ENCODE measurements around the gene P4HB.

The P4HB gene

DNA sequence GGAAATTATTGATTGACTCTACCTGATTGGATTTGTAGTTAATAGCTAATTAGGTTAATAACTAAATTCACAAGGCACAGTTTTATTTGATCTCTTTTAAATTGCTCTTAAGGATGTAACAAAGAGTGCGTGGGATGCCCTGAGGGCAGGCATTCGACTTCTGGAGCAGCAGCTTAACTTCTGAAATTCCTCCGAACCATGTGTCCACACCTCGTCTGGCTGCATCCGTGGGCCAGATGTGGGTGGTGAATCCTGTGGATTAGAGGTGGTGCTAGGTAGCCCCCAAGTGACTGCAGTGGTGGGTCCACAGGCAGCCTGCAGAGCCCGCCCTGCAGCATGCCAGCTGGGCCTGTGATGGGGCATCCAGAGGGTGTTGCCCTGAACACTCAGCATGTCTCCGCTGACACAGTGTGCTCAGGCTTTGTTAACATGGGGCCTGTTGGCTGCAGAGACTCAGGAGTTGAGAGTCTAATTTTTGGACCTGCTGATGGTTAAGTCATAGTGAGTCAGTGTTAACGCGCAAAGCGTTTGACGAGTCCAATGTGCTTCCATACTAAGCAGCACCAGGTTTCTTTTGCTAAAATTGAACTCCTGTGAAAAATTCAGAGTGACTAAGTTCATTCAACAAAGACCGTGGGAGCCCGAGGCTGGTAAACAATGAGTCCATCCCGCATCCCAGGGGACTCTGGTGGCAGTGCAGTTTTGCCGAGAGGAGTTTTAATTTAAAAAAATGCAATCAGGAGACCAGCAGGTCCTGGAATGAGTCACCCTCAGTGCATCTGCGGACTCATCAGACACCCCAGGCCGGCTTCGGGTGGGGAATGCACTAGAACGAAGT is 37.9 kb upstream of the P4HB start:
- no peak for DNase-seq (ENCODE audit: extremely low read depth in 1 of 2, low read depth in 1 of 2)

DNA sequence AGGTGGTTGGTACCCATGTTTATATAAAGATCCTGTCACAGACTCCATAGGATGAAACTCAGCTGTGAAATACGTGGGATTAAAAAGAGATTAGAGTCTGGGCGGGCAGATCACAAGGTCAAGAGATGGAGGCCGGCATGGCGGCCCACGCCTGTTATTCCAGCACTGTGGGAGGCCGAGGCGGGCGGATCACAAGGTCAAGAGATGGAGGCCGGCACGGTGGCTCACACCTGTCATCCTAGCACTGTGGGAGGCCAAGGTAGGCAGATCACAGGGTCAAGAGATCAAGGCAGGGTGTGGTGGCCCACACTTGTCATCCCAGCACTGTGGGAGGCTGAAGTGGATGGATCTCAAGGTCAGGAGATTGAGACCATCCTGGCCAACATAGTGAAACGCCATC is 35.1 kb upstream of the P4HB start:
- no peak for DNase-seq (ENCODE audit: extremely low read depth in 1 of 2, low read depth in 1 of 2)

DNA sequence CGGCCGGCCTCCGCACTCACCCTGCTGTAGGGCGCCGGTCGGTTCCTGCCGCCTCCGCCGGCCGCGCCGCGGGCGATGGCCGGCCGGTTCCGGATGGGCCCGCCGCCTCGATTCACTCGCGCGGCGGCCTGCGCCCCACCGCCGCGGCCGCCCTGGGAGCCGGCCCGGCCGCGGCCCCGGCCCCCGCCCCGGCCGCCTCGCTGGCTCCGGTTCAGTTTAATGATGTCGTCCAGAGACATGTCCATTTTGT is 30.9 kb upstream of the P4HB start:
- no peak for DNase-seq (ENCODE audit: extremely low read depth in 1 of 2, low read depth in 1 of 2)

DNA sequence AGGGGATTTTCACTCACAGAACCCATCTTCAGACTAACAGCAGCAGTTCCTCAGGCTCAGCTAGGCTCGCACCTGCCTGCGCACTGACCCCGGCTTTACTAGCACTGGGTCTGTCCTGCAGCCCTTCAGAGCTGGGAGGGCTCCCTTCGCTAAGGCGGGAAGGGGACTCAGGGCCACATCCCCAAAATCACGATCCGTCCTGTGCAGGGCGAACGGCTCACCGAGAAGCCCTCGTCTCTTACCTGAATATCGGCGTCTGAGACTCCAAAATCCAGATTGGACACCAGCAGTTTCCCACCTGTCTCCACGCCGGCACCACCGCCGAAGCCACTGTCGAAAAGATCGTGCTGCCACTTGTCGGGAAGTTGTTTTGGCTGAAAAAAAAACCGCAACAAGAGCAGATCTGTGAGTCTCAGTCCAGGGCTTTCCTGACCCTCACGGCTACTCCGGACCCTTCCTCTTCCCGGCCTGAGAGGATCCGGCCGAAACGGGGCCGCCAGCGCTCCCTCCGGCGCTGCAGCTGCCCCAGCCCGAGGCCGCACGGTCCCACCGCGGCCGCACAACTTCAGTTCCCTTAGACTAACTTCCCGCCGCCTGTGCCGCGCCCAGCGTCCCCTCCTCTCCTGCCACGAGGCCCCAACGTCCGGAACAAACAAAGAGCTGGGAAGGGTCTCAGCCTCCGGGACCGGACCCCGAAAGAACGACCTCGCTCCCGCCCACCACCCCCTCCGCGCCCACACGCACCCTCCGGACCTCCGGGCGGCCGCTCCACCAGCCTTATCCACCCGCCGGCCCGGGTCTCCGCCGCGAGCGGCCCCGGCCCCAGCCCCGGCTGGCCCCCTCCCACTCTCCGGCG is 30.3 kb upstream of the P4HB start:
- DNase-seq (ENCODE audit: extremely low read depth in 1 of 2, low read depth in 1 of 2) = no peak

DNA sequence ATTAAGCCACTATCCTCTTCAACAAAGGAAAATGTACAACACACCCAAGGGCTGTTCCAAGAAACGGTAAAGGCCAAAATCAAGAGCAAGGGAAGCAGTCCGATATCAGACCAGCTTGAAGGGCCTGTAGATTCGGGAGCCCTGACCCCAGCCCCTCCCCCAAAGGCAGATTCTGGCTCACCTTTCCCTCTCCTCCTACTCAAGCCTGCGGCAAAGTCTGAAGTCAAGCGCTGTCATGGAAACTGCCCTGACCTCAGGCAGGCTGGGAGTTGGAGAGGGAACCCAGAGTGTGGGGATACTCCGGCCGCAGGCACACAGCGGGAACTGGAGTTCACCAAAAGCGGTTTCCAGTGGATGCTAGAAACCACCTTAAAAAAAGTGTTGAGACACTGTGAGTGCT is 29.3 kb upstream of the P4HB start:
- no peak for DNase-seq (ENCODE audit: extremely low read depth in 1 of 2, low read depth in 1 of 2)

DNA sequence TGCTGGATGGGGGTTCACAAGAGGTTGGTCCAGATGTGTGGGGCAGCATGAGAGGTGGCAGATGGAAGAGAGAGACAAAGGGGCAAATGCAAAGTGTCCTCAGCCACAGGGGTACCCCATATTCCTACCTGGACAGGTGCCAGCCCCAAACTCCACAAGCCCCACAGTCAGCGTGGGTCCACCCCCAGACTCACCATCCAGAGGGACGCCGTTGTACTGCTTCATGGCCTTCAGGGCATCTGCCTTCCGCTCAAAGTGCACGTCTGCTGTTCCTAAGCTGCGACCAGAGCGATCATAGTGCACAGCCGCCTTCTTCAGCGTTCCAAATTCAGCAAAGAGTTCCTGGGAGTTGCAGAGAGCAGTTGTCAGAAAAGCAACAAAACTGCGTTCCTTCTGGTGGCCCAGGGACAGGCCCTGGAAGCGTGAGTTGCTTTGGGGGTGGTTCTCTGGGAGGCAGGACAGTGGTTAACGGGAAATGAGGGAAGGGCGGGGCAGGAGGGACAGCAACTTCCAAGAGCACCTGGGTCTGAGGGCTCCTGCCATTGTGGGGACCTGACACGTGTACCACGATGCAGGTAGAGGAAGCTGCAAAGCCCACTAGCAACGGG is 28.8 kb upstream of the P4HB start:
- DNase-seq (ENCODE audit: extremely low read depth in 1 of 2, low read depth in 1 of 2) = no peak

DNA sequence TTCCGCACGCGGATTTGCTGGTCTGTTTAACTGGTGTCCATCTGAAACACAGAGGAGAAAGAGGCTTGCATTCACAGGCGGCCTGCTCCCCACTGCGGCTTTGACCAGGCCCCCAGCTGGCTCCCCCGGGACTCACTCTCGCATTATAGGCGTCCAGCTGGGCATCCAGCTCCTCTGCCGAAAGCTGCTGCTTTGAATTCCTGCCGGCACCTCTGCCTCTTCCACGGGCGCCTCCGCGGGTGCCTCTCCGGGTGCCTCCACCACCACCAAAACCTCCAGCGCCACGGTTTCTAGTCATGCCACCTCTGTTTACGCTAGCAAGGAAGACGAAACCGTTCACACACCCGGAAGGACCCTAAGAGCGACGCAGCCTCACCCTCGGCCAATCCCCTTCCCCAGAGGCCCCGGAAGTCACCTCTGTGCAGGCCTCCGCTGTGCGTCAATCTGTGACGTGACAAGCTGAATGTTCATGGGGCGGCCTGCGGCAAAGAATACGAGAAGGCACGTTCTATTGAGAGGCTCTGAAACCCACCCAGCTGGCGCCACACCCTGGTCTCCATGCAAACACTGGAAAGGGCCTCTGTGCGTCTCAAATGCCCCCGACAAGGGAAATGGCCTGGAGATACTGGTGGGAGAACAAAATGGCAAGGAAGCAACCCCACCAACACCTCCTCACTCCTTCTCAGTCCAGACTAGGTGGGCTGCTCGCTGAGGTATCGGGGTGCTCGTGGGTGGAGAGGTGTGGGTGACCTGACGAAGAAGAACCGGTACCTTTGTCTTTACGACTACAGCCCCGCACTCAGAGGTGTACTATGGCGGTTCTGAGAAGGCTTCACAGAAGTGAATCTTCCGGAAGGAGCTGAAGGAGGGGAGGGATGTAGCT is 28.0 kb upstream of the P4HB start:
- no peak for DNase-seq (ENCODE audit: extremely low read depth in 1 of 2, low read depth in 1 of 2)

DNA sequence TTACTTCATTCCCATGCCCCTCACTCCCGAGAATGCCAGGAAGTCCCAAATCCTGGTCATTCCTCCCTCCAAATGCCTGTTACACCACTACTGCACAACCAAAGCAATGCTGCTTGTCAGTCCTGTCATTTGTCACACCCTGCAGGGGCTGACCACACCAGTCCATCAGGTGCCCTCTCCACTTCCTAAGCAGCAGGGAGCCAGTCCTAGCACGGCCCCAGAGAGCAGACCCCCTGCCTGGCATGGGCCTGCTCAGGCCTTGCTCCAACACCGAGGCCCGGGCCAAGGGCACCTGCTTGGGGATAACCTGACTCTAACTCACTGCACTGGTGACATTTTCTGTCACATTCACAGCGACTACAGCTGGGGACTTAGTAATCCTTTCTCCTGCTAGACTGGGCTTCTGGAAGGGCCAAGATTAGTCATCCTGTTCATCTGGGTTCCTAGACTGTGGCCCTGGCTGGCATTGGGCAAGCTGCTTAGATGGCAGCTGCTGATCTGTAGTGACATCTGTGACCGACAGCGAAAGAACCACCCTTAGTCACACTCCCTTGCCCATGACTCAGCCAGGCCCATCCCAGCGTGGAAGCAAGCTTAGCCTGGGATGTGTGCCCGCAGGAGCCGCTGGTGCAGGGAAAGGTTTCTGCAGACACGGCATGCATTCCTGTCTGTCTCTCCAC is 25.7 kb upstream of the P4HB start:
- DNase-seq (ENCODE audit: extremely low read depth in 1 of 2, low read depth in 1 of 2) = no peak

DNA sequence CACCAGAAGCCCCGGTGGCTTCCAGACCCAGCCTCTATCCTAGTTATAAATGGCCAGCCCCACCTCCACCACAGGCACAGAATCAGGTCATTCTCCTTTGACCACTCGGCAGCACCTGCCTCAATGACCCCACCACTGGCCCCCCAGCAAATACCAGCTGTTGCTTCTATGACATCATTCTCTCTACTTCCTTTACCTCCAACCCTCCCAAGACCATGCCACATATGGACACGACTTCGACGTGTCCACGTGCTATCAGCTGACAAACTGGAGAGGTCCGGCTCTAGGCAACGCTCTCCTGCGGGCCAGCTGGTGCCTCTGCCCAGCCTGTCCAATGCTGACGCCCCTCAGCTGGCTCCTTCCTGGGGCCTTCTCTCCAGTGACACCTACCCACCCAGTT is 25.1 kb upstream of the P4HB start:
- DNase-seq (ENCODE audit: extremely low read depth in 1 of 2, low read depth in 1 of 2) = no peak

DNA sequence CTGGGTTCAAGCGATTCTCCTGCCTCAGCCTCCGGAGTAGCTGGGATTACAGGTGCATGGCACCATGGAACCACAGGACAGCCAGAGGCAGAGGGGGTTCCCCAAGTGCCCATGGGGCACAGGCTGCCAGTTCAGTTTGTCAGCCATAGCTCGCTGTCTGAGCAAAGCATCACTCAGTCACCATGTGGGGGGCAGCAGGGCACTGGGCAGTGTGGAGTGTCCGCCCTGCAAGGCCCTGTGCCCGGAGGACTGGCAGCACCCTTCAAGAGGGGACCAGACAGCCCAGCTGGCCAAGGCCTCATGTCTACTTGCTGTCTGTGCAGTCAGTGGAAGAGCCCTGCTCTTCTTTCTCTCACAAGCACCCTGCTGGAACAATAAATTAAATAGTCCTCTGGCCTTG is 24.6 kb upstream of the P4HB start:
- no peak for DNase-seq (ENCODE audit: extremely low read depth in 1 of 2, low read depth in 1 of 2)

DNA sequence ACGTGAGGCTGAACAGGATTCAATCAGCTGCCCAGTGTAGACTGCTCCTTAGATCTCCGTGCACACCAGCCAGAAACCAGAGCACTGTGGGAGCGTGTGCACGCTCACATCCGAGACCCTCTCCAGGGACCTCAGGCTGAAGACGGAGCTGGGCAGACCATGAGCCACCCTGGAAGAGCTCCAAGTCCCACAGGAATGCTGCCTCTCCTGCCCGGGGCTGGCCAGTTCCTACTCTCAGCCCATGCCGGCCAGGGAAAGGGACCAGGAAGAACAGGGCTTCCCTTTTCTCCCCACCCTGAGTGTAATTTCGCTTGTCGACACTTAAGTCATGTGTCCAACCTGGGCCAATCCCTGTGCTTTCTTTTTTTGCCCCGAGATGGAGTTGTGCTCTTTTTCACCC is 24.2 kb upstream of the P4HB start:
- DNase-seq (ENCODE audit: extremely low read depth in 1 of 2, low read depth in 1 of 2) = no peak

DNA sequence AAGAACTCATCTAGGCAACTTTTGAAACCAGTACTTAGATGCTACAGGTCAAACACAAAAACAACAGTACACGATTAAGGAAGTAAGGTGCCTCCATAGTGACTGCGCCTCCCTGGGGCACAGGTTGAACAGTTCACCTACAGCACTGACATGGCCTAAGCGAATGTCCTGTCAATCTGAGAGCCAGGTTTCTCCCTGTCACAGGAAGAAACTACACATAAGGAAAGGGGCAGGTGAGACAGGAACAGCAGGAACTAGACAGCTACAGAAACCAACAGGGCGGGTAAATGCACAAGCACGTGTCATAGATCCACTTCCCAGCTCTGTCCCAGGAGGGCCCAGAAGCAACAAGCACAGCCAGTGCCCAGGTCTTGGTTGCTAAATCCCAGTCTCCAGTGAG is 18.8 kb upstream of the P4HB start:
- no peak for DNase-seq (ENCODE audit: extremely low read depth in 1 of 2, low read depth in 1 of 2)

DNA sequence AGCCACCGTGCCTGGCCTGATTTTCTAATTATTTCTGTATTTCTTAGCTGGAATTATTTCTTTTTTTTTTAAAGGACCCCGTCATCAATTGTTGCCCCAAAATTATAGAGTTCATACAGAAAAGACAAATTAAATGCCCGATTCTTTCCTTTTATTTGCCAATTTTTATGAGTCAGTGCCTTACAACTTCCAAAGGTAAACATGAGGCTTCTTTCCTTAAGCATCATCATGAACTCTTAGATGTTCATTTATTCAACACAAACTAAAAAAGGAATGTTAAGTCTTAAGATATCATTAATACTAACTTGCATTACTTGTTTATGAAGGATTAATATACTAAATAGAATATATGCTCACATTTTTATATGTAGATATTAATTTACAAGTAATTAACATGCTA is 18.0 kb upstream of the P4HB start:
- DNase-seq (ENCODE audit: extremely low read depth in 1 of 2, low read depth in 1 of 2) = no peak

DNA sequence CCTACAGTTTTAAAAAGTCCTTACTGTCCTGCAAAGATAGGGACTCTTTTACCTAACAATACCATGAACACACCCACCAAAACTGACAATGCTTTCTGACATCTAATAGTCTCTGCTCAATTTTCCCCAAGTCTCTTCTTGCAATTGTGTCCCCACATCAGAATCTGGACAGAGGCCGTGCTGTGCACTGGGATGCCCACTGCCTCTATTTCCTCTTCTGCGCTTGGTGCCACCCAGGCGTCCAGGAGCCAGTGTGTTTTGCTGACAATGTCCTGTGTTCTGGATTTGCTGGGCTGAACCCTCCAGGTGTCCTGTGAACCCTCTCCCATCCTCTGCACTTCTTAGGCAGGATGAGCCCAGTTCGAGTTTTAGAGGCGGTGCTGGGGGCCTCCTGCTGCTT is 17.2 kb upstream of the P4HB start:
- no peak for DNase-seq (ENCODE audit: extremely low read depth in 1 of 2, low read depth in 1 of 2)

DNA sequence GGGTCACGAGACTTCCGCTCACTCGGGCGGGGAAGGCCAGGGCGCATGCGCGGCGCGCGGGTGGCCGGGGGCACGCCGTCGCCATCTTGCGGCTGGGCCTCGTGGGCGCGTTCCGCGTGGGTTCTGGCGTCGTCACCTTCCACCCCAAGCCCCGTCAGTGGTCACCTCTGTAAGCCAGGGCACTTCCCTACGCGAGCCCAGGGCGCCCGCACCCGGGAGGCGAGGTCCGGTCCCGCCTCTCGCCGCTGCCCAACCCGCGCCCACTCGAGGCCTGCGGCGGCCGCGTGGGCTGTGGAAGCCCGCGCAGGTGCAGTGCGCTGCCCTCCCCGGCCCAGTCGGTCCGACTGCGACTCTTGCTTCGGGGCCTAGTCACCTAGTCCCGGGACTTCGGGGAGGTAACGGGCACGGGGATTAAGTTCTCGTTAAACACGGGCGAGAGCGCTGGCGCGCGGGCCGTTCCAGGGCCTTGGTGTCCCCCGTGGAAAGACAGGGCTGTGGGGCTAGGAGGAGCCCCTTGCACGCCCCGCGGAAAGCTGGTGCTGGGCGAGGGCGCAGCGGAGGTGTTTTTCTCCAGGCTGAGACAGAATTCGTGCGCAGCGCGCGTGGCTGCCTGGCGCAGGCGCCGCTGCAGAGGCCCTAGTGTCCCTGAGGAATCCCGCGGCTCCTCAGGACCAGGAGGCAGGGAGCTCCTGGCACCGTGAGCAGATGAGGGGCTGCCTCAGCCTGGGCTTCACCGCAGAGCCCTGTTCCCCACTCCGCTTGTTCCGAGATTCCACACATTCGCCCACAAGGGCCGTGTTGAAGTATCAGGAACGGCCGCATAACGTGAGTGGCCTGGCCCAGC is 11.3 kb upstream of the P4HB start:
- DNase-seq (ENCODE audit: extremely low read depth in 1 of 2, low read depth in 1 of 2) = peak; percentile 90 to 93

DNA sequence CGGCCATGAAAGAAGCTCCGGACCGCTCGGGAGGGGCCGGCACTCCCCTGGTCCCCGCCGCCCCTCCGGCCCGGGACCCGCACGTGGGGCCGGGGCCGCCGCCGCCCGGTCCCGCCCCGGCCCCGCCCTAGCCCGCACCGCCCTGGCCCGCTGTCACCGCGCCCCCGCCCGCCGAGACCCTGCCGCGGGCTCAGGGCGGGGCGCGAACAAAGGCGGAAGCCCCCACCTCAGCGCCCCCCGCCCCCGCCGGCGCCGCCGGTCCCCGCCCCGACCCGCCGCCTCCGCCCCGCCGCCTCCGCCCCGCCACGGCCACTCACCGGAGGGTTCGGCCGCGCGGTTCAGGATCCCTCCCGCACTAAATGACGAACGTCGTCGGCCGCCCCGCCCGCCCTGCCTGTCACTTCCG is 10.6 kb upstream of the P4HB start, which contains the start of gene ARHGDIA:
ARHGDIA (minus strand) TSS at position 357 of the 406 bp plus-strand sequence. CDS start 1,407 bp downstream, outside the sequence.
- DNase-seq (ENCODE audit: extremely low read depth in 1 of 2, low read depth in 1 of 2) = no peak

DNA sequence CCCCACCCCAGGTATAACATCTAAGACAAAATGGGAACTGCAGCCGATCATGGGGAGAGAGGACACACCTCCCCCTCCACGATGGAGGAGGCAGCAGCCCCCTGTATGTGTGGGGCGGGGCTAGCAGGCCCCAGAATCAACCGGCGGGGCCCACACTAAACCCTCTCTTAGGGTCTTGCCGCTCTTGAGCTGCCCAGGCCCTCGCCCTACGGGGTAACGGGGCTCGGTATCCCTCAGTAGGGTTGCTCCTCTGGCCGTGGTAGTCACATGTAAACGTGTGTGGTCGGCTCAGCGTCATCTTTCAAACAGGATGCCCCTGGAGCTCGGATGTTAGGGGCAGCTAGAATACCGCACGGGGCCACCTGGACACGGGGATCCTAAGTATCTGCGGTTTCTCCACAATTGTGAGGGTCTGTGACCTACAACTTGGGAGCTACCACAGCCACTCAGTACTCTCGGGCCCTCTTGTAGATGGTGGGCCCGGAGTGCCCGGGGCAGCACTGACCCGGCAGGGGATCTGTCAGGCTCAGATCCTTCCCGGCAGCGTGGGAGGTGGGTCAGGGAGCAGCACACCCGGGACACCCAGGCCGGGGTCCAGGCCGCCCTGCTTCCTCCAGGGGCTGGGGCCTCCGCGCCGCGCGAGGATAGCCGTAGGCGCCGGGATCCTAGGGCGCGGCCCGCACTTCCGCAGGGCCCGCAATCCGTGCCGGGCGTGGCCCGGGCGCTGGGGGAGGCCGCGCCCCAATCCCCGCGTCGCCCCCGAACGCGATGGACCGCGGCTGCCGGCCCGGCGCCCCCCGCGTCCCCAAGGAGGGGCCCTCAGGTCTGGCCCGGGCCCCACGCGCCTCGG is 10.0 kb upstream of the P4HB start:
- DNase-seq (ENCODE audit: extremely low read depth in 1 of 2, low read depth in 1 of 2) = no peak

Measured in stimulated activated CD8-positive, alpha-beta memory T cell treated with anti-CD3 and anti-CD28 coated beads, Interleukin-7, amount 100 ng/mL, for 48 hours (primary cell).